NCI-H1092 (cell line): ENCODE measurements around the gene PRPF6.
A peak's percentile ranks its signal among the peaks of the same experiment; 100 is the strongest.

Source experiments
- DNase-seq: peaks from one replicate; lab custom pipeline; 2025; lab: John Stamatoyannopoulos, UW

Gene PRPF6

GRCh38 chr20:64077541-64077875, 96.6 kb downstream of the PRPF6 start:
- no peak for DNase-seq

- DNase-seq, result no peak
These were observed 97.1 kb downstream of the PRPF6 start for GRCh38 chr20:64077876-64078551.

- DNase-seq, result no peak
These were observed 98.0 kb downstream of the PRPF6 start for GRCh38 chr20:64078934-64079272.

GRCh38 chr20:64079273-64080012, 98.5 kb downstream of the PRPF6 start, which contains the start of gene RGS19:
Gene RGS19, minus strand, starts transcription at chr20:64079518. Its CDS starts 2,632 bp downstream, at chr20:64076886.
- peak; percentile 28 for DNase-seq

GRCh38 chr20:64080013-64080812, 99.3 kb downstream of the PRPF6 start, which contains the start of gene OPRL1:
Gene OPRL1, plus strand, starts transcription at chr20:64080082. Its CDS starts 12,639 bp downstream, at chr20:64092721.
- no peak for DNase-seq

- DNase-seq, result no peak
These were observed 100.1 kb downstream of the PRPF6 start for GRCh38 chr20:64080813-64081623.

- no peak for DNase-seq
These were observed 100.7 kb downstream of the PRPF6 start for GRCh38 chr20:64081624-64081964.

GRCh38 chr20:64082126-64082731, 101.3 kb downstream of the PRPF6 start:
- no peak for DNase-seq
